Renal cortex interstitium (tissue), 15 donors: ENCODE results near the gene BOD1L2. TPM values are rescaled to one million over a fixed set of nuclear protein-coding genes. Genes with fewer than 3 reads are reported as not detected.

Source experiments
- DNase-seq, 11 donors: peaks; one replicate each; pipeline ENCODE4 v3.0.0-alpha.2; 2013; ENCODE audit warnings: low read depth in 9 of 11, low spot score in 4 of 11; ENCODE audit errors: extremely low read depth in 1 of 11
- long read RNA-seq, 16 experiments: transcript quantifications; one replicate each; lab custom pipeline, GENCODE V29; 2026
- polyA plus RNA-seq, 3 donors: library from polyadenylated mRNA; unstranded; fragments of 120-200 nt; gene quantifications; one replicate each; pipeline ENCODE4 v1.2.1, GENCODE V29; 2013; ENCODE audit not compliant: insufficient read length in 3 of 3

Gene BOD1L2
- not detected for polyA plus RNA-seq
- long read RNA-seq, donor 1: 0 reads
- long read RNA-seq, donor 2: 0 reads
- long read RNA-seq, donor 3: 0 reads
- long read RNA-seq, donor 4: 0 reads
- long read RNA-seq, donor 5: 0 reads
- long read RNA-seq, donor 6: 0 reads
- long read RNA-seq, donor 7: 0 reads
- long read RNA-seq, donor 8: 0 reads
- long read RNA-seq, donor 9: 0 reads
- long read RNA-seq, donor 10: 0 reads
- long read RNA-seq, donor 11: 0 reads
- long read RNA-seq, donor 12: 0 reads
- long read RNA-seq, donor 13: 0 reads
- long read RNA-seq, donor 14: 0 reads
- long read RNA-seq, donor 15: 0 reads
- long read RNA-seq, donor 16: 0 reads

DNA sequence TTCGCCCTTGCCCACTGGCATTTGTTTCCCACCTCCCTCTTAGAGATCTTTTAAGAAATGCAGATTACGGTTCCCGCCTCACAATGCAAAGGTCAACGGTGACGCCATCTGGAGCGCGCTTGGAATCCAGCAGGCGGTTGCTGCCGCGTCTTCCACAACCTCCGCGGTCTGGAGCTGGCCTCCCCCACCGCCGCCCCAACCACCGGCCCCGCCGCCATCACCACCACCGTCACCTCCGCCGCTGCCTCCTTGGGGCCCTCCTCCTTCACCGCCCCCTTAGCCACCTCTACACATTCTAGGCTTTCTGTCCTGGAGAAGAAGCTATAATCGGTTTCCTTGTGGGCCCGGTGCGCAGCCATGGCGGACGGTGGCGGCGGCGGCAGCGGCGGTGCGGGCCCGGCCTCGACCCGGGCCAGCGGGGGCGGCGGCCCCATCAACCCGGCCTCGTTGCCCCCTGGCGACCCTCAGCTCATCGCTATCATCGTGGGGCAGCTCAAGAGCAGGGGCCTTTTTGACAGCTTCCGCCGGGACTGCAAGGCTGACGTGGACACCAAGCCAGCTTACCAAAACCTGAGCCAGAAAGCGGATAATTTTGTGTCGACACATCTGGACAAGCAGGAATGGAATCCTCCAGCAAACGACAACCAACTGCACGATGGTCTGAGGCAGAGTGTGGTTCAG is at the start of gene BOD1L2:
Gene BOD1L2 (plus strand): TSS at position 132 of the 681 bp plus-strand sequence. CDS start 226 bp downstream, at position 358.
- no peak for DNase-seq

DNA sequence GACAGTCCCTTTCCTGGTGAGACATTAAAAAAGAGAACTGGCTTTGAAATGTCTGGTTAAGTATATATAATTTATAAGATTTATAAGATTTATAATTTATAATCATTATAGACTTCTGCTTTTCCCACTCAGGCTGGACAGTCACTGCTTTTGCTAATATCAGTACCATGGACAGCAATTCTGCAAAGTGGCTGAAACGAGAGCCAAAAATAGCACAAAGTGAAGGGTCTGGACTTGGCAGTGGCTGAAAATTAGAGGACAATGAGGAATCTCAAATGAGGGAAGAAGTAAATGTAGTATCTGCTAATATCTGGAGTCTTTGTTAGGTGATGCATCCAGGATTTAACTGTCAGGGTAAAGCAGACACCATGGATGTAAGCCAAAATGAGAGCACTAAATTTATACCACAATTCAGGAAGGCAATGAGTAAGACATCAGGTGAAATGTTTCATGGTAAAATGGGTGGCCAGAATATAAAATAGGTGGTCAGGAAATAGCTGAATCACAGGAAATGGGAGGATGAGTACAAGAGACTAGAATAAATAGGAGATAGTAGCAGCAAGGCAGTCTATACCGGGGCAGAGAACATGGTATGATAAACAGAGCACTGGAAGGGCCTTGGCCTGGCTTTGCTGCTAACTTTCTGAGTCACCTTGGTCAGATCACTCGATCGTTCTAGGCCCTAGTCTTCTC is 39.6 kb upstream of the BOD1L2 start:
- peak; percentile 27 to 68 (median 54) for DNase-seq

DNA sequence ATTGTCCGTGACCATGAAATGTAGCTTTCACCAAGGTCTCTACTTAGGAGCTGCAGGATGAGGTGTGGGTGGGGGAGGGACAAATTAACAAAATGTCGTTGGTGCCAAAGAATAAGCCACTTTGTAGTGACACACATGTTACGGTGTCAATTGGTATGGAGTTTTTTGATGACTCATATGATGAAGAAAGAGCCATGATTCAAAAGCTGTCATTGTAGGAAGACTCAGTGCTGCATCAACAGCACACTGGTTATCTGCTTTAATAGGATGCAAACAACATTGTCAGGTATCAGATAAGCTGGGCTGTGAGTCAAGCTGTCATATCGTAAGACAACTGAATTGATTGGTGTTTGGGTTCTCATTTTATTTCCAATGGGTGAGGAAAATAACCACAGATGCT is 36.6 kb upstream of the BOD1L2 start:
- no peak for DNase-seq

DNA sequence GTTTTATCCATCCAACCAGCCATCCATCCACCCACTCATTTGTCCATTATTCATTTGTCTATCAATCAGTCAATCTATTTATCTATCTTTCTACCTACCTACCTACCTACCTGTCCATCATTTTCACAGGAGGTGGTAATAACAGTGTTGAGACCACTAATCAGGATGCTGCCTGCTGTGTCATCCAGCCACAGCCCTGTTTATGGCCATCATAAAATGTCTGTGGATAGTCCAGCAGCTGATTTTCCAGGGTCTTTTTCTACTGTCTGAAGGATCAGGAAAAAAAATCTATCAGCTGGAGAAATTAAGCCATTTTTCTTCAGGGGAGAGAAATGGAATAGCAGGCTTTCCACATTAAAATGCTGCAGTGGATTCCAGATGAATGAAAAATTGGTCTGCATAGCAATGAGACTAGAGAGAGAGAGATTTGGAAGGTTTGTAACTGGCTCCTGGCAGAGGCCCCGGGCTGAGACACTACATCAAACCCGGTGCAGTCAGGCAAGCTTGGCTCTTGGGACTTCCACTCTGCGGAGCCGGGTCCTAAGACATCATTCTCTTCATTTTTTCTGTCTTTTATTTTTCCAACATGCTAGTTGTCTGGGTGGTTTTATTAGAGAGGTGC is 33.0 kb upstream of the BOD1L2 start:
- DNase-seq: no peak

DNA sequence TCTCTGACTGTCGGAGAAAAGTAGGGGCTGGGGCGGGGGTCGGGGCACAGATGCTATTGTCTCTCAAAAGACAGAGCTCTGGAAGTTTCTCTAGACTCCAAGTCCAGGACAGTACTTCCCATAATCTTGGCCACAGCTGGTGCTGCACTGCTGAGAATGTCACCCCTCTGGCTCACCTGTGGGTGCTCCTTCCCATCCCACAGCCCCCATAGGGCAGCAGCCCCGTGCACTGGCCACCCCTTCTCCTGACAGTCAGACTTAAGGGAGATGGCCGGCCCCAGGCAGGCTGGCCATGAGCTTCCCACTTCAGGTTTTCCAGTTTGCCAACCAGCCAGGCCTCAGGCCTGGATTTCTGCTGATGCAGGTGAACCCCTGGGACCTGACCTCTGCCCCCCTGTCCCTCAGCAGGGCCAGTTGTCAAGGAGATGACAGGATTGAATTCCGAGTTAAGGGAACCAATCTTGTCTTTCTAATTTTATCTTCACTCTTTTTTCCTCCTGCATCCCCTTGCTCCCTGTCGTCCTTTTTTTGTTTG is 30.2 kb upstream of the BOD1L2 start:
- DNase-seq: no peak

DNA sequence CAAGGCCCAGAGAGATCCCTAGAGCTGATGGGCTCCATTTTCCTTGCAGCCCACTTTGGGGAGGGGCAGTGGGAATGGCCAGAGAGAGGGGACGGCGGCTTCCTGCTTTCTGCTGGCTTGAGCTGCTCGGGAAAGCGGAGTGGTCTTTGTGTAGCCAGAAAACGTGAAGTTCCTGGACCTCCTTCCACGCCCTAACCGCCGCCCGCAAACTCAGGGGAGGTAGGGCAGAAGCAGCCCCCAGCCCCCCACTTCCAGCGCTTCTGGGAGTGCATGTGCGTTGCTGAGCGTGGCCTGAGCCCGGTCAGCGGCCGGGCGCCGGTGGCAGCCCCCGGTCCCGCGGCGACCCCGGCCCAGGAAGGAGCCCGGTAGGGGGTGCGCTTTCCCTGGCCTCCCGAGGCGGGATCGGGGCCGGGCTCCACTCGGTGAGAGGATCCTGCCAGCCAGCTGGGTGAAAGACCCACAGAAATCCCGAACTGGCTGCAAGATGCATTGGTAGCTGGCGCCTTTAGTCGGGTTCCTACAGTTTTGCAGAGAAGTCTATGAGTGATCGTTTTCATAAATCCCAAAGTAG is 25.3 kb upstream of the BOD1L2 start:
- DNase-seq: peak in 1 of 11 donors; percentile 1

DNA sequence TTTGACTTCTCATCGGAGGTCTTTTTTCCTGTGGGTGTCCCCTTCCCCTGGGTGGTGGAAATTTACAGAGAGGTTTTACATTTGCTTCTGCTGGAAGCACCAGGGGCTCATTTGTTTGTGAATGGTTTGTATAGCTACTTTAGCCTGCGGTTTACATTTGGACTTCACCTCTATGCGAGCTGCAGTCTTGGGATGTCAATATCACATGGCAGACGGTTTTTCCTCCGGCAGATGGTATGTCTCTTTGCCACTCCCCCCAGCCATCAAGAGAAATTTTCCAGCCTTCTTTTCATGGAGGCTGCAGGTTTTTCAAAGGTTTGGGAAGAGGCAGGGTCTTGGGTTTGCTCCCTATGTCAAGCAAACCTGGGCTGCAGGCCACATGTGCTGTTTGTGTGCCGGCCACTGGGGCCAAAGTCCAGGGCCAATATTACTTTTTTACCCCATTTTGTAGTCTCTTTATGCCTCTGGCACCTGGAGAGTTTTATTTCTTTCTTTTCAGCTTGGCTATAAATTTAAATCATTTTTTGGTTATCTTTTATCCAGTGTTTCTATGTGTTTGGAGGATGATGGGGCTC is 23.9 kb upstream of the BOD1L2 start:
- no peak for DNase-seq

DNA sequence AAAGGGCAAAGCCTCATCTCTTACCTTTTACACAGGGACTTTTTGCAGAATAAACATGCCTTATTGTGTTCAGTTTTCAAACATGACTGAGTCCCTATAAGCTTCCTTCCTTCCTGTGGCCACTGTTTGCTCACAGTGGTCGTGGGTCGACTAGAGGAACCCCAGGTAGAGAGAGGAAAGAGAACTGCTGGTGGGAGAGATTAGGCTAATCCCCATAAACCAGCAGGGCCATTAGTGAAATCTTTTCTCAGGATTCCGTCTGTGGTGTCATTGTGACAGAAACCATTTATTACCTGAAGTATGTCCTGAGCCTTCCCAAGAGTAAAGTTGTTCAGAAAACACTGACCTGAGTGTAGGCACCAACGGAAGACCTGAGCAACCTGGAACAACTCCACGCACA is 21.3 kb upstream of the BOD1L2 start:
- DNase-seq: no peak

DNA sequence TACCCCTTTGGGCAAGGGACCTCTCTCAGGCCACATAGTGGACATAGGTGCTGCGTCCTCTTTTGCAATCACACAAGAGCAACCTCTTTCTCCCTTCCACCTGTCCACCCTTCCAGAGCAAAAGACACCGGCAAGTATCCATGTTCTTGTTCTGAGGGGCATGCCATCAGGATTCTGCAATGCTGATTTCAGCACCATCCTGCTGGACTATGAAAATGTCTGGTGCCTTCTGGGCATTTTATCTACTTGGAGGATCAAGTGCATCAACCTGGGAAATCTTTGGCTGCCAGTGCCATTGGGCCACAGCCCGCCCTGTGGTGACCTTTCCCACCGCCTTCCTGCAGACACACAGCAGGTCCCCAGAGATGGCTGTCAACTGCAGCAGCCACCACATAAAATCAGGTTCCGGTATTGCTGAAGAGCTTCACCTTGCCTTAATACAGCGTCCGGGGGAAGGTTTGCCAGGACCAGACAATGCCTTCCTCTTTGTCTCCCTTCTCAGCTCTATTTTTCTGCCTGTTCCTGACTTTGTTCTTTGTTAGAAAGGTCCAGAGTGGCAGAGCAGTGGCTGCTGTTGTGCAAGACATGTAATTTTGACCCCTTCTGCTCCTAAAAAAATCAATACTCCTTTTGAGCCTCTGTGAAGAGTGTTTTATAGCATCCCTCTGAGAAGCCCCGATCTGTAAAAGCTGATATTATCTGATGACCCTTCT is 18.5 kb upstream of the BOD1L2 start:
- DNase-seq: no peak

DNA sequence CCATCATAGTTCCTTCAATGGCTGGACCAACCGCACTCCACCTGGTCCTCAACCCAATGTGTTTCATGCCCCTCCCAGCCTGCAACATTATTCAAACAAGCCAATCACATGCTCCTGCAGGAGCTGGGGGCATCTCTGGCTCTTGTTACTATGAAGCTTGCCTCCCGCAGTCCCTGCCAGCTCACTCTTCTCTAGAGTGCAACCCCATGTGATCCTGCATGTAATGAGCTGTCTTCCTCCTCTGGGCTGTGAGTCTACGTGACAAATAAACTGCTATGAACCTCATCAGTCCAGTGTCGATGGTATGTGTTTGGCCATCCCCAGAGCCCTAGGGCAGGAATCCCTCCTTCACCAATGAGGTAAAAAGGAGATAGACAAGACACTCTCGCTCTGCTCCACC is 15.8 kb upstream of the BOD1L2 start:
- no peak for DNase-seq

DNA sequence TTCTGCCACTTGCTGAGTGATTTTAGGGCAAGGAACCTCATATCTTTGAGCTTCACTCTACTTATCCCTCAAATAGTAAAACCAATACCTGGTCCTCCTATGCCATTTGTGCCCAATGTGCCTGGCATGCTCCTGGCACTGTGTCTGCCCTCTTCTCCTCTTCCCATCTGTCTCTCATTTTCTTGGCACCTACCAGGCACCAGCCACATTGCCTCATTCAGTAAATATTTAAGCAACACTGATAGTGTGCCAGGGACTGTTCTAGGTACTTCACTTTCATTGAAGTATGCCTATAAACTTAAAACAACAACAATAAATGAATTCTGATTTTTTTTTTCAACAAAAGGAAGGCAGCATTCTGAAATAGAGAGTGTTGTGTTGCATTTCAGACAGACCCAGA is 15.1 kb upstream of the BOD1L2 start:
- no peak for DNase-seq

DNA sequence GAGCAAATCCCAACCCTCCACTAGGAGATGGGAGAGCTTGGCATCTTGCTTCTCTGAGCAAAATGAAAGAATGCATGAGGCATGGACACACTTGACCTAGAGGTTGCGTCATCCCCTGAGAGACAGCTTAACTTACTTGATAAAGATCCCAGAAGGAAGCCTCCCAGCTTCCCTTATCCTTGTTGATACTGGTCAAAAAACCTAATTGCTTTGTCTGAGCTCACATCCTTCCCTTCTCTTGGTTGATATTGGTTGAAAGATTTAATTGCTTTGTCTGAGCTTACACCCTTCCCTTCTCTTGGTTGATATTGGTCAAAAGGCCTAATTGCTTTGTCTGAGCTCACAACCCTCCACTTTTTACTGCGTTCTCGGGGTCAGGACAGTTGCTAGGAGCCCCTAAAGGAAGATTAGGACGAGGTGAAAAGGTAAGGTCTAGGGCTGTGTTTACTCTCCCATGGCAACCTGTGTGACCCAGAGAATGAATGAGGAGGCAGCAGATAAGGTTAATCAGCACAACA is 12.2 kb upstream of the BOD1L2 start:
- no peak for DNase-seq

DNA sequence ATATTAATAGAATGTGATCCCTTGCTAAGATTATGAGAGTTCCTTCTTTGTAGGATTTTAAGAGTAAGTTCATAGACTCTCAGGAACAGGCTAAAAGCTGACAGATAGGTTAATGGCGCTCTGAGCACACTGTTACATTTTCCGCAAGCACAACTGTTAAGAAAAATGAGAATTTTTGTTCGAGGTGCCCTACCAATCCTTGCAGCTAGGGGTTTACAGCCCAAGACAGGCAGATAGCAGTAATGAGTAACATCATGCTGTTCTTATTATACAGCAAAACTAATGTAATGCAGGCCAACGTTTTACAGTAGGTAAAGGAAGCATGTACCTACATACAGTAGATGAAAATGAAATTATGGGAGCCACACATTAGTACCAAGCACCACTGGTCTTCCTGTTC is 11.2 kb upstream of the BOD1L2 start:
- no peak for DNase-seq

DNA sequence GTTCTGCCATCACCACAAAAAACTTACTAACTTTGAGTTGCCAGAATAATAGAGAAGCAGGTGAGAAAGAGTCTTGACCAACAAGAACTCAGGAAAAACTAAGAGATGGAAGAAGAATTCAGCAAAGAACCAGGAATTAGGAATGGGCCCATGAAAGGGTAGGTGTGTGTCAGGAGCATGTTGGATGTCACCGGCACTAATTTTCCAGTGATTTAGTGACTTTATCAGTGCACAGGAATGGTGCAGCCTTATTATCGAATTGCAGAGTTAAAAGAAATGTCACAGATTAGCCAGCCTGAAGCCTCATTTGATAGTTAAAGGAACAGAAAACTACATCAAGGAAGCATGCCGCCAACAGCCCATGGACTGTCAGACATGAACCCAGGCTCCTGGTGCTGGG is 9.0 kb upstream of the BOD1L2 start:
- no peak for DNase-seq

DNA sequence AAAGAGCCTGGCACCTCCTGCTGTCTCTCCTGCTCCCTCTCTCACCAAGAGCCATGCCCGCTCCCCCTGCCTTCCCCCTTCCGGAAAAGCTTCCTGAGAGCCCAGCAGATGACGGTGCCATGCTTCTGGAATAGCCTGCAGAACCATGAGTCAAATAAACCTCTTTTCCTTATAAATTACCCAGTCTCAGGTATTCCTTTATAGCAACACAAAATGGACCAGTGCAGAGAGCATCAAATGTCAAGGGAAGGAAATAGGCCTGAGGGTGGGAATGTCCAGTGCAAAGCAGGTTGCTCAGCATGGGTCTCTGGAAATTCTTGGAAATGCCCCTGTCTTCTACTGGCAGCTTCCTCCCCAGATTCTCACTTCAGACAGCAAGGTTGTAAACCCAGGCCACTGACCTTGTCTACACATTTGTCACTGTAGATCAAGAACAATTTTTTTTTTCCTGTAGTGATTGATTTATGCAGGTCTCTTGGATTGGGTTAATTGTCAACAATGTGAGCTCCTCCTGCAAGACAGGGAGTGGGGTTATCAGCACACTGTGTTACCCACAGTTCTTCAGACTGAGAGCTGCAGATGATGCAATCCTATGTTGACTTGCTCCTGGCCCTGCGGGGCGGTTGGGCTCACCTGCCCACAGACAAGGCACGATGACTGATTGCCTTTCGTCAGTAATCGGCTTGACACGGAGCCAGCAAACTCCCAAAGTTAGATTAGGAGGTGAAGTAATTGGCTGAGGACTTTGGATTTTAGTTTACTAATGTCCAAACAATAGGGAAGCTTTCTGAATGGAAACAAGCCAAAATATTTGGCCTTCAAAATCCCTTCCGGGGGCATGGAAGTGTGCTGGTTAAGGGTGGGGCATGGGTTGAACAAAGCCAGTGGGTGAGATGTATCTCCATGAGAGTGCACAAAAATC is 5.4 kb upstream of the BOD1L2 start:
- DNase-seq: no peak

DNA sequence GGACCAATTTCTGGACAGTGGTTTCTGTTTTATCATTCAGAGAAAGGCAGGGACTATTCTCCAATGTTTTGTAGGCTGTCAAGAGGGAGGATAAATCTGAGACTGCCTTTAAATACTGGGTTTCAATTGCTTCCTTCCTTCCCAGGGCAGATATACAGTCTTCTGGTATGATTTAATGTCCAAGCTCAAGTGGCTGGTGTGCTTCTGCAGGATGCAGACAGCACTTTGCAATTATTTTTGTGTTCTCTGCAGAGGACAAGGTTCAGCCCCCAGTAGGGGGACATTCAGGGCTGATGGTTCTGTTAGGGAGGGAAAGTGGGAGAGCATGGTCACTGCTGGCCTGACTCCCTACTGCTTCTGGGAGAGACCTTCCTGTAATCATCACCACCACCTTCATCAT is 4.6 kb upstream of the BOD1L2 start:
- no peak for DNase-seq

DNA sequence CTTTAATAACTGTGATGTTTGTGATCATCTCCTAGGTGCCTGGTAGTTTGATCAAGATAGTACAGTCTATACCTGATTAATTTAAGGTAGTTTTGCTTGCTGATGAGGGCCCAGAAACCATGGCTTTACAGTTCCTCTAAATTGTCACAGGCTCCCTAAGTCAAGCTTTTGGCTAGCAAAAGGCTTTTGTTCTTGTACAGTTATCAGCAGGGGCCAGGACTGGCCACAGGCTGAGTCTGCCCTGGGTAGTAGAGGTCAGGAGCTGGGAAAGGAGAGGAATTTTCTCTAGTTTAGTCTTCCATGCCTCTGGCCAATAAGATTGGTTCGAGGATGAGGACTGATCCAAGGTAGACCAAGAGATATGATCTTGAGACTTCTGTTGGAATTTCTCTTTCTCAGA is 3.6 kb upstream of the BOD1L2 start:
- no peak for DNase-seq
